ENCODE data around the gene EBP.

Gene EBP

DNA sequence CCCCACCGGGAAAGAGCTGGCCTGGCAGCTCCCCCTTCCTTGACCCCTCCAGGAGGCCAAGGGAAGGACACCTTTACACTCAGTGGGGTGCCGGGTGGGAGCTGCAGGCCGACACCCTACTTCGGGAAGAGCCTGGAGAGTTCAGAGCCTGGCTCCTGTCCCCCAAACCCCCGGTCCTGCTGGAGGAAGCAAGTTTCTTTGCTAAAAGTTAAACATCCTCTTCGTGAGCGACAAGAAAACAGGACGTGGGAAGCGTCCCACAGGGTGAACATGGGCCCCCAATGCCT is 48.0 kb upstream of the EBP start:
- TF ChIP-seq EZH2 (IDR thresholded peaks at IDR 0.05; ENCODE audit: borderline replicate concordance, low read depth, low read length, severe bottlenecking), result no peak
- TF ChIP-seq, protein P1, sequence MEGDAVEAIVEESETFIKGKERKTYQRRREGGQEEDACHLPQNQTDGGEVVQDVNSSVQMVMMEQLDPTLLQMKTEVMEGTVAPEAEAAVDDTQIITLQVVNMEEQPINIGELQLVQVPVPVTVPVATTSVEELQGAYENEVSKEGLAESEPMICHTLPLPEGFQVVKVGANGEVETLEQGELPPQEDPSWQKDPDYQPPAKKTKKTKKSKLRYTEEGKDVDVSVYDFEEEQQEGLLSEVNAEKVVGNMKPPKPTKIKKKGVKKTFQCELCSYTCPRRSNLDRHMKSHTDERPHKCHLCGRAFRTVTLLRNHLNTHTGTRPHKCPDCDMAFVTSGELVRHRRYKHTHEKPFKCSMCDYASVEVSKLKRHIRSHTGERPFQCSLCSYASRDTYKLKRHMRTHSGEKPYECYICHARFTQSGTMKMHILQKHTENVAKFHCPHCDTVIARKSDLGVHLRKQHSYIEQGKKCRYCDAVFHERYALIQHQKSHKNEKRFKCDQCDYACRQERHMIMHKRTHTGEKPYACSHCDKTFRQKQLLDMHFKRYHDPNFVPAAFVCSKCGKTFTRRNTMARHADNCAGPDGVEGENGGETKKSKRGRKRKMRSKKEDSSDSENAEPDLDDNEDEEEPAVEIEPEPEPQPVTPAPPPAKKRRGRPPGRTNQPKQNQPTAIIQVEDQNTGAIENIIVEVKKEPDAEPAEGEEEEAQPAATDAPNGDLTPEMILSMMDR (IDR thresholded peaks at IDR 0.05; ENCODE audit: borderline replicate concordance, extremely low read depth, low read length, poor library complexity, severe bottlenecking), result no peak
- H3K9ac ChIP-seq (ENCODE audit: low read depth, low read length), result no peak overlapping the region
- H3K79me2 ChIP-seq (ENCODE audit: insufficient read depth, low read length), result peaks cover 39% of the 10 kb centered on the region
- no peak overlapping the region for H3K4me3 ChIP-seq (ENCODE audit: low read depth in 1 of 2, low read length in 2 of 2)
- no peak for ATAC-seq (ENCODE audit: insufficient read depth, low read depth)
- no peak for DNase-seq
- no peaks in the 10 kb centered on the region for H3K9me3 ChIP-seq (ENCODE audit: insufficient read depth, low read length, severe bottlenecking)
- H4K20me1 ChIP-seq (ENCODE audit: insufficient read depth, low read length), result peaks cover 13% of the 10 kb centered on the region; the same call in 1 of the 2 replicates
- no peak overlapping the region for H3K4me2 ChIP-seq (ENCODE audit: insufficient read depth, low read length)
- no peaks in the 10 kb centered on the region for H3K27me3 ChIP-seq (ENCODE audit: insufficient read depth, low read length, poor library complexity)
- no peak overlapping the region for H3K27ac ChIP-seq (ENCODE audit: low read length)
- peaks cover 44% of the 10 kb centered on the region for H3K4me1 ChIP-seq (ENCODE audit: insufficient read depth, low read length)
- no peak overlapping the region for H2AFZ ChIP-seq (ENCODE audit: low read depth, low read length)
- peaks cover 9% of the 10 kb centered on the region for H3K36me3 ChIP-seq (ENCODE audit: insufficient read depth, low read length)

DNA sequence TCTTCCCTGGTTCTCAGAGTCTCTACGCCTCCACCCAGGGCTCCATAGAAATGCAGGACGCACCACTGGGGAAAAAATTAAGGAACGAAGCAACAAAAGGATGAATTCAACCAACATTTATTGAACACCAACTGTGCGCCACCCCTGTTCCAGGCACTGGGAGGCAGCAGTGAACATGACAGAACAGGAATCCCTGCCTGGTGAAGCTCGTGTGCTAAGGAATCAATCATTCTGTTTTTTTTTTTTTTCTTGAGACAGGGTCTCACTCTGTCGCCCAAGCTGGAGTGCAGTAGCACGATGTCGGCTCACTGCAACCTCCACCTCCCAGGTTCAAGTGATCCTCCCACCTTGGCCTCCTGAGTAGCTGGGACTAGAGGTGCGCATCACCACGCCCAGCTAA is 47.5 kb upstream of the EBP start:
- Histone ChIP-seq H3K9me3 (ENCODE audit: insufficient read depth, low read length, severe bottlenecking) (no peaks in the 10 kb centered on the region), H3K79me2 (ENCODE audit: insufficient read depth, low read length) (peaks cover 35% of the 10 kb centered on the region), H3K4me3 (ENCODE audit: low read depth in 1 of 2, low read length in 2 of 2) (no peak overlapping the region), H2AFZ (ENCODE audit: low read depth, low read length) (no peak overlapping the region), H3K4me2 (ENCODE audit: insufficient read depth, low read length) (peak overlapping the region; percentile 88; the same call in 1 of the 2 replicates), H3K27ac (ENCODE audit: low read length) (no peak overlapping the region), H3K27me3 (ENCODE audit: insufficient read depth, low read length, poor library complexity) (no peaks in the 10 kb centered on the region), H3K9ac (ENCODE audit: low read depth, low read length) (no peak overlapping the region), H3K36me3 (ENCODE audit: insufficient read depth, low read length) (peaks cover 13% of the 10 kb centered on the region), H3K4me1 (ENCODE audit: insufficient read depth, low read length) (peaks cover 44% of the 10 kb centered on the region), H4K20me1 (ENCODE audit: insufficient read depth, low read length) (peaks cover 15% of the 10 kb centered on the region; the same call in 1 of the 2 replicates)
- peak; percentile 36 for DNase-seq
- TF ChIP-seq, protein P1 (IDR thresholded peaks at IDR 0.05; ENCODE audit: borderline replicate concordance, extremely low read depth, low read length, poor library complexity, severe bottlenecking), result peak; percentile 59
- no peak for TF ChIP-seq EZH2 (IDR thresholded peaks at IDR 0.05; ENCODE audit: borderline replicate concordance, low read depth, low read length, severe bottlenecking)
- no peak for ATAC-seq (ENCODE audit: insufficient read depth, low read depth)

- TF ChIP-seq, protein P1 (IDR thresholded peaks at IDR 0.05; ENCODE audit: borderline replicate concordance, extremely low read depth, low read length, poor library complexity, severe bottlenecking), result no peak
- no peak for TF ChIP-seq EZH2 (IDR thresholded peaks at IDR 0.05; ENCODE audit: borderline replicate concordance, low read depth, low read length, severe bottlenecking)
- Histone ChIP-seq H3K79me2 (ENCODE audit: insufficient read depth, low read length) (peaks cover 33% of the 10 kb centered on the region), H3K4me1 (ENCODE audit: insufficient read depth, low read length) (peaks cover 40% of the 10 kb centered on the region), H3K4me3 (ENCODE audit: low read depth in 1 of 2, low read length in 2 of 2) (peak overlapping the region in 1 of 2 experiments; percentile 67; a peak in 1 of 4 replicates), H3K9ac (ENCODE audit: low read depth, low read length) (peak overlapping the region; percentile 77), H3K36me3 (ENCODE audit: insufficient read depth, low read length) (peaks cover 17% of the 10 kb centered on the region), H2AFZ (ENCODE audit: low read depth, low read length) (no peak overlapping the region), H3K4me2 (ENCODE audit: insufficient read depth, low read length) (peak overlapping the region; percentile 88), H3K27me3 (ENCODE audit: insufficient read depth, low read length, poor library complexity) (no peaks in the 10 kb centered on the region), H4K20me1 (ENCODE audit: insufficient read depth, low read length) (peaks cover 15% of the 10 kb centered on the region; the same call in 1 of the 2 replicates), H3K9me3 (ENCODE audit: insufficient read depth, low read length, severe bottlenecking) (no peaks in the 10 kb centered on the region), H3K27ac (ENCODE audit: low read length) (0 out of 2 replicates have a peak overlapping the region, but pooled peaks have one; percentile 37)
- ATAC-seq (ENCODE audit: insufficient read depth, low read depth) (no peak), DNase-seq (no peak)
Observed at GRCh38 chrX:48474581-48474980, 47.0 kb upstream of the EBP start.

Measured in DND-41 (cell line).